IPS DF 19.7 (cell line): ENCODE results near the gene NAE1.

Experiments
- DNase-seq: peaks from one replicate; pipeline ENCODE4 v3.0.0-alpha.2; 2013; ENCODE audit warnings: low read depth, low spot score

The NAE1 gene

DNA sequence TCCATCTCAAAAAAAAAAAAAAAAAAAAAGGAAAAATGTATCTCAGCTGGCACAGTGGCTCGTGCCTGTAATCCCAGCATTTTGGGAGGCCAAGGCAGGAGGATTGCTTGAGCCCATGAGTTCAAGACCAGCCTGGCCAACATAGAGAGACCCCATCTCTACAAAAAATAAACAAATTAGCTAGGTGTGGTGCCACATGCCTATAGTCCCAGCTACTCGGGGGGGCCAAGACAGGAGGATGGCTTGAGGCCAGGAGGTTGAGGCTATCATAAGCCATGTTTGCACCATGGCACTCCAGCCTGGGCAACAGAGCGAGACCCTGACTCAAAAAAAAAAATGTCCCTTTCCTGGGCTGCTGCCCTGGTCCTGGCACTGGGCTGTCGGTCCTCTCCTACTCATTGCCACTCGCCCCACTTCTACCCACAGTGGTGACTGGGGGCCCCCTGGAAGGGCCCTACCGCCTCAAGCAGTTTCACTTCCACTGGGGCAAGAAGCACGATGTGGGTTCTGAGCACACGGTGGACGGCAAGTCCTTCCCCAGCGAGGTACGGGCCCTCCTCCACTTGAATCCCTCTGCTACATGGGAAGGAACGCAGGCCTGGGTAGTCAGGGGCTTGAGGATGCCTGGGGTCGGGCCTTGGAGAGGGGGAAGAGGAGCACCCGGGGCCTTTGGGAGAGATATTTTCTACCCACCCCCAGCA is 19.5 kb upstream of the NAE1 start:
- DNase-seq = no peak

DNA sequence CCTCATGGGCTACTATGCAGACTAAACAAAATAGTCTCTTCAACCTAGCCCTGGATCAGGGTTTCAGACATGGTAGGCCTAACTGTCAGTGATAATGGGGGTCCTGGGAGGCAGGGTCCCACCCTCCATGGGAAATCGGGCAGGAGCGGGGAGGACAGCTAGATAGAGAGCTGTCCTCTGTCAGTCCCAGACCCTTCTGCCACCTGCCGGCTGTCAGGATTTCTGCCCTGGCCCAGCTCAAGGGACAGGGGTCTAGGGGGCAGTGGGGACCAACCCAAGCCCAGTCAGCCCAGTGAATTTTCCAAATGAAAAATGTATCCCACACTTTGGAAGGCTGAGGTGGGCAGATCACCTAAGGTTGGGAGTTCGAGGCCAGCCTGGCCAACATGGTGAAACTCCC is 18.8 kb upstream of the NAE1 start:
- DNase-seq = no peak

DNA sequence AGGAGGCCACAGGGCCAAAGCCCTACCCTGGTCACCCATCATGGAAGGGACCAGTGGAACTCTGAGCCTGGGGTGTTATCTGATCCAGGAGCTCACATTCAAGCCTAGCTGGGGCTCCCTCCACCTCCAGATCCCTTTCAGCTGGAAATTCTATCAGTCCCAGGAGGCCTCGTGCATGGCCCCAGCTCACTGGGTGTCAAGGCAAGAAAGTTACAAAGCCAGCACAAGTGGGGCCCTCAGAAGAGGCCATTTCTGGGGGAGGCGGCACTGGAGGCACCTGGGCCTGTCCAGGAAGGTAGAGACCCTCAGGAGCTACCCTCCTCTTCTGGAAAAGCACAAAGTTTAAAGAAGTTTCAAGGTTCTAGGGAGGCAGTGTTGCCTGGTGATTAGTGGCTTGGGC is 18.2 kb upstream of the NAE1 start:
- no peak for DNase-seq

DNA sequence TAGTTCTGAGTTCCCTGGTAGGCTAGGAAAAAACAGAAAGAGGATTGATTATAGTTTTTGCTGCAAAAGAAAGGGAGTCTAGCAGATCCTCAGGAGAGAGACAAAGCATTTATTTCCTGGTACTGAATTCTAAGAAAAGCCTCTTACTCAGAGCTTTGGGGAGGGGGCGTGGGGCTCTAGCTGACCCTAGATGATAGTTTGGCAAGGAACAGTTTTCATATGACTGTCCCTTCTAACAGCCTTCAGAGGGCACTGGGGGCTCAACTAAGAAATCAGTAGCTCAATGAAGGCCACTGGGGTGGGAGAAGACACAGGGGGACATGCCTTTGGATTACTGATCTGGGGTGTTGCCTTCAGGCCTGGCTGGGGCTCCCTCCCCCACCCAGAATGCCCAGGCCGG is 17.4 kb upstream of the NAE1 start:
- DNase-seq = no peak

DNA sequence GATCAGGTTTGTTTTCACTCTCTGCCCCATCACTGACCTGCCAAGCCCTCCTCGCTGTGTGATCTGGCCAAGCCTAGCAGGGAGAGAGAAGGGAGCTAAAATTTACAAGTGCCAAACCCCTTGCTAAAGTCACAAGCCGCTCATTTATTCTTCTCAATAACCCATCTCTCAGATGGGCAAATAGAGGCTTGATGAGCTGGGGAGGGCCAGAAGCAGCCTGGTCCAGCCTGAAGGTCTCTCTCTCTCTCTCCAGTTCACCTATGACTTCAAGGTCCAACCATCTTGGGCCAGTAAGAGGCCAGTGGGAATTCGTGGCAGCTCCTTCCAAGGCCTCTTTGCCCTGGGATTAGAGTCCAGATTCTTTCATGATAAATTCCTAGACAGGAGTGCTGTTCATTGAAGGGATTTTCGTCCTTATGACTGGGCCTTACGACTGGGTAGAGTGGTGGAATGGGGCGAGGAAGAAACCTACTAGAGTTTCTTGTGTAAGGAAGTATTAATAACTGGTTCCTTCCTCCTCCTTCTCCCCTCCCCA is 16.8 kb upstream of the NAE1 start:
- no peak for DNase-seq

DNA sequence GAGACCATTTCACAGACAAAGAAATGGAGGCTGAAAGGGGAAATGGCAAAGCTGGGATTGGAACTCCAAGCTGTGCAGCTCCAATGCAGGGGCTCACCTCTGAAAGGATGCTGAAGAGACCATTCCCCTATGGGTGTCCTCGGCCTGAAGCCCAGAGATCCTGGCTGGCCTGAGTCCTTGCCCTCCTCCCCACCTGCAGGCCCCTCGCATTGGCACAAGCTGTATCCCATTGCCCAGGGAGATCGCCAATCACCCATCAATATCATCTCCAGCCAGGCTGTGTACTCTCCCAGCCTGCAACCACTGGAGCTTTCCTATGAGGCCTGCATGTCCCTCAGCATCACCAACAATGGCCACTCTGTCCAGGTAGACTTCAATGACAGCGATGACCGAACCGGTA is 16.1 kb upstream of the NAE1 start:
- DNase-seq = no peak

DNA sequence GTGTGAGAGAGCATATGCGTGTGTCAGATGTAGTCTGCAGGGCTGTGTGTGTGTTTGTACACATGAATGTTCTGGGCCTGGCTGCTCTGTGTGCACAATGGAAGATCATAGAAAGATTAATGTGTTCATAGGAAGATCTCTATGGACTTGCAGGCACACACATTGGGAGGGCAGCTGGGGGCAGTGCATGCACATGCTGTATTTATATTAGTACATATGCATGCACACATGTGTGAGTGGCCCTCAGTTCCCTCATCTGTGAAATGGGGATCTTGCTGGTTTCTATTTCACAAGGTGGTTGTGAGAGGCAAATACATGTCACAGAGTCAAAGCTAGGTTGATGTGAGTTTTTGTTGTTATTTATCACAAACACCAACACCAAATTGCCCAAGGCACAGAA is 15.5 kb upstream of the NAE1 start:
- DNase-seq = no peak

DNA sequence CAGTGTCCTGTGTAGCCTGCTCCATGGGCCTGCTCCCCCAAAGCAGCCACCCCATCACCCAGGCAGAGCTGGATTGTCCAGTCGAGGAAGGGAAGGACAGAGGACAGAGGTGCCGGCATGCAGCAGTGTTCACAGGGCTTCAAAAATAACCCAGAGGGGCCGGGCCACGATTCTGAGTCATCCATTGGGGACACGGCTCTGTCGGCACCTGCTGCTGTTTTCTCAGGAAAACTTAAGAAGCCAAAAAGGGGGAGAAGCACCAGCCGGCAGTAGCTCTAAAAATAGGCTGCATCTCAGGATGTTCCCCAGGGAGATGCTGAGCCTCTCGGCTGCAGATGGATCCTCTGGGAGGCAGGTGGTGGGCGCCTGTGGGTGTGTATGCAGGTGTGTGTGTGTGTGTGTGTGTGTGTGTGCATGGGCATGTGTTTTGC is 15.0 kb upstream of the NAE1 start:
- DNase-seq = no peak

DNA sequence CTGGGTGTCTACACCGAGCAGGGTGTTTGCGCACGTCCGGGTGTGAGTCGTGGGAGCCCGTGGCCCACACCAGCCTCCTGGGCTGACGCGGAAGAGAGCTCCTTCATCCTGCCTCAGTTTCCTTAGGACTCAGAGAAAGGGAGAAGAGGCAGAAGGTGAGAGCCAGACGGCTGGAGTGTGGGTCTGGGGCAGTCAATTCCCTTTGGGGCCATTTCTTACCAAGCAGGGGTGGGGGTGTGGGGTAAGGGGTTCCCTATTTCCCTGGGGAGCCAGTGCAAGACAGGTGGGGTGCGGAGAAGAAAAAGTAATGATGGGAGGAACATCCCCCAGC is 14.3 kb upstream of the NAE1 start:
- no peak for DNase-seq

DNA sequence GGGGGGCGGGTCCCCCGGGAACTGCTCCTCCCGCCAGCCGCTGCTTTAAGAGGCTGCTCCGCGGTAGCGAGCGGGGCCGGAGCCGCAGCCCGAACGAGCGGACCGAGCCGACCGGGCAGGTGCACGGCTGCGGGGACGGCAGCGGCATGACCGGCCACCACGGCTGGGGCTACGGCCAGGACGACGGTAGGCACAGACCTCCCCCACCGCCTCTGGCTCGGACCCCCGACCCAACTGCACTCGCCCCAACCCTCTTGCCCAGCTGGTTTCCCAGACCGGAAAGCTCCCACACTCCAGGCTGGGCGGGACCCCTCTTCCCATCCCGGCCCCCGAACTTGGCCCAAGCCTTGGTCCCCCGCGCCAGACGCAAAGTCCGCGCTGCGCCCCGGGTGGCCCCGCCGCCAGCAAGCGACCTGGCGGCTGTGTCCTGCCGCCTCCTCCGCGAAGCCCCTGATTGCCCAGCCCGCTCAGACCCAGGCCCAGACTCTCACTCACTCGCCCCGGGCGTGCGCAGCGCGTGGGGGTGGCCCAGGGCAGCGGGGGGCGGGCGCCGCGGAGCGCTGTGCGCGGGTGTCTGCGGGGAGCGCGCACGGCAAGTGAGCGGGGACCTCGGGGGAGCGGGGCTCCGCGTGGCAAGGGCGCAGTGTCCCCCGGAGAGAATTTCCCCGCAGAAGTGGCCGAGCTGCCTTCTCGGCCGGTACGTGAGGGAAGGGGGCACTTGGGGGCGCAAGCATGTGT is 13.7 kb upstream of the NAE1 start, which contains the start of gene CA7:
Gene CA7, plus strand, starts transcription at position 73 of the 738 bp plus-strand sequence. Its CDS starts 74 bp downstream, at position 147.
- no peak for DNase-seq

DNA sequence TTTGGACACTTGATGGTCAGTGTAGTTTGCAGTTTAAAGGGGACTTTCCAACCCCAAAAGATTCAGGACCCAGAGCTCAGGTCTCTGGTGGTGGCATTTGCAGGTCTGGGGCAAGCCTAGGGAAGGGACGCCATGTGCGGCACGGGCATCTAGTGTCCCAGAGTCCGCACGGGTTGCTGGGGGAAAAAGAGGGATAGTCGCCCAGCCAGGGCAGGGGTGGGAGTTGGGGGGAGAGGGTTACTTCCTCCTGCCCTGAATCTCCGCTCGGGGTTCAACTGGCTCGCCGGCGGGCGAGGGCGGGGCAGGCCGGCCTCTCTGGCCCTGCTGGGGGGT is 13.2 kb upstream of the NAE1 start:
- DNase-seq = no peak

DNA sequence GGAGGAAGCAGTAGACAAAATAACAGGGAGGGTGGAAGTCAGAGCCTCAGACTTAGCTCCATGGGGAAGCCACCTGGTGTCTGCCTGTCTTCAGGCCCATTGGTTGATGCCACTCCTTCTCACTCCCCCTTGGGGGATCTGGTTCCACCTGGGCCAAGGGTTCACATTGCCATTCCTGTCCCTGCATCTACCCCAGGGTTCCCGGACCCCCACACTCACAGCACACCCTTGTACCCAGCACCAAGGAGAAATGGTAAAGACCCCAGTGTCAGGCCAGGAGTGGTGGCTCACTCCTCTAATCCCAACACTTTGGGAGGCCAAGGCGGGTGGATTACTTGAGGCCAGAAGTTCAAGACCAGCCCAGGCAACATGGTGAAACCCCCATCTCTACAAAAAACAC is 12.4 kb upstream of the NAE1 start:
- DNase-seq = no peak

DNA sequence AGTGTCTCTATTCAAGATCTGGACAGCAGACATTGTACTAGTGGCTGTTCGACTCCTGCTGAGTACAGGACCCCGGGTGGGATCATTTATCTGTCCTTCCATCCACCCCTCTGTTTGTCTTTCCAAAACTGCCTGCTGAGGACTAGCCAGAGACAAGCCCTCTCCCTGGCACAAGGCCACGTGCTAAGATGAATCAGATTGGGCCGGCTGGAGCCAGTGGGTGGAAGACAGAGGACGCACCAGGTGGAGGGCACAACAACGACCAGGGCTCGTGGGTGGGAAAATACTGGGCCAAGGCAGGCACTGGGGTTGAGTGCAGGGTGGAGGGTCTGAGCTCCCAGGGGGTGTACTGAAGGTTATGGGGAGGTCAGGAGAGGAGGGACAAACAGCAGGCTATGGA is 12.0 kb upstream of the NAE1 start:
- DNase-seq = no peak

DNA sequence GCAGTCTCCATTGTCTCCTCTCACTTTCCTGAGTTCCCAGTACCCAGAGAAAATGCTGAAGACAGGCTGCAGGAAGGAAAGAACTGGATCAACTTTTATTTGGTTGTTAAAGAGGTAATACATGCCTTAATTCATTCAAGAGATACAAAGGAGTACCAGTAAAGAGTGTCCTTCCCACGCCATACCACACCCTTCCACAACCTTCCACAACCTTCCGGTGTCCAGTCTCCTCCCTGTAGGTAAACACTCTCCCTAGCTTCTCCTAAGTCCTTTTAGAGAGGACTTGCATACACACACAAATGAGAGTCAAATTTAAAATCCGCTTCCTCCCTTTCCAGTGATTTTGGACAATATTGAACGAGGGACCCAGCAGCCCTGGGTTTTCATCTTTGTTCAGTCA is 10.6 kb upstream of the NAE1 start:
- DNase-seq = no peak

DNA sequence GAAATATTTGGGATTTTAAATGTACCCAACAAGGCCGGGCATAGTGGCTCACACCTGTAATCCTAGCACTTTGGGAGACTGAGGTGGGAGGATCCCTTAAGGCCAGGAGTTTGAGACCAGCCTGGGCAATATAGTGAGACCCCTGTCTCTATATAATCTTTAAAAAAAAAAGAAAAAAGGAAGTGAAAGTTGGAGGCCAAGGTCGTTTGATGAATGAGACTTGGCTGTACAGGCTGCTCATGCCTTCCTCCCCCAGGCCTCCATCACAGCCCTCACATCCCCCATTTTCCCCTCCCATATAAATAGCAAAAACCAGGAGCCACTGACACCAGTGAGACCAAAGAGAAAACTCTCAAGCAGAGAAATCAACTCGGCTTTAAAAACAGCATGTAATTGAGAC is 10.1 kb upstream of the NAE1 start:
- DNase-seq = no peak

DNA sequence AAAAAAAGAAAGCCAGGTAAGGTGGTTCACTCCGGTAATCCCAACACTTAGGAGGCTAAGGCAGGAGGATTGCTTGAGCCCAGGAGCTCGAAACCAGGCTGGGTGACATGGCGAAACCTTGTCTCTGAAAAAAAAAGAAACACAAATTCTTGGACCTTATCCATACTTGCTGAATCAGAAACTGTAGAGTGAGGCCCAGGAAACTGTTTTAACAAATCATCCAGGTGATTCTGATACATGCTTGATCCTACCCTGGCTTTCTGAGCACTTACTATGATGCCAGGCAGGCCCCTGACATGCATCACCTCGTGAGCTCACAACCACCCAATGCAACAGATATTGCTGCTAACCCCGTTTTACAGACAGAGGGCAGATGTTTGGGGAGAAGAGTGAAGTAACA is 4.0 kb upstream of the NAE1 start:
- DNase-seq = no peak

DNA sequence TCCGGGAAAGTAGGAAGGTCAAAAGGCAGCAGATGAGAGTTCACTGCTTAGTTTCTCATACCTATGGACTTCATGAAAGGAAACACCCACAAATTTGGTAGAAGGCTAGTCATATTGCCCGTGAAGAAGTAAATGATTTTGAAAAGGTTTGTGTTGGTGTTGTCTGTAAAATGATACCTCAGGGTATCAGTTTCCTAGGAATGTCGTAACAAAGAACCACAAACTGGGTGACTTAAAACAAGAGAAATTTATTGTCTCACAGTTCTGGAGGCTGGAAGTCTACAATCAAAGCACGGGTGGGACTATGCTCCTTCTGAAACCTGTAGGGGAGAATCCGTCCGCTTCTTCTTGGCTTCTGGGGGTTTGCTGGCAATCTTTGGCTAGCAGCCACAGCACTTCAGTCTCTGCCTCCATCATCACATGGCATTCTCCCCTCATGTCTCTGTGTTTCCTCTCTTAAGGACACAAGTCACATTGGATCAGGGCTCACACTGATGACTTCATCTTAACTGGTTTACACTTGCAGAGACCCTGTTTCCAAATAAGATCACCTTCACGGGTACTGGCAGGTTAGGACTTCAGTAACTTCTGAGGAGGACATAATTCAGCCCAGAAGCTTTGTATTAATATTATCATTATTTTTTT is 2.0 kb upstream of the NAE1 start:
- no peak for DNase-seq

DNA sequence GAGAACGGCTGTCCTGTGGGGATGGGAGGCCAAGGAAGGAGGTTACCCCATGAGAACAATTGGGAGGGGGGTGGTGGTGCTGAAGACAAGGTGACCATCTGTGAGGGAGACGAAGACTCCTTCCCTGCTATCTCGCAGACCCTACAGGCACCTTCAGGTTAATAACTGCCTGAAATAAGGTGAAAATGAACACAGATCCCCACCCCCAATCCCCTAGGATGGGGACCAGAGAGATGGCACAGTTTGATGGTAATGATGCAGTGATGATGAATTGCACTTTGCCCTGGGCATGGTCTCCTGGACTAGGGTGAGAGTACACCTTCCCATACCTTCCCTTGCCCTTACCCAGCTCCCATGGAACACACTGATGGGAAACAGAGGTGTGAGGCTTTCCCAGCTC is 1.4 kb upstream of the NAE1 start:
- DNase-seq = no peak

DNA sequence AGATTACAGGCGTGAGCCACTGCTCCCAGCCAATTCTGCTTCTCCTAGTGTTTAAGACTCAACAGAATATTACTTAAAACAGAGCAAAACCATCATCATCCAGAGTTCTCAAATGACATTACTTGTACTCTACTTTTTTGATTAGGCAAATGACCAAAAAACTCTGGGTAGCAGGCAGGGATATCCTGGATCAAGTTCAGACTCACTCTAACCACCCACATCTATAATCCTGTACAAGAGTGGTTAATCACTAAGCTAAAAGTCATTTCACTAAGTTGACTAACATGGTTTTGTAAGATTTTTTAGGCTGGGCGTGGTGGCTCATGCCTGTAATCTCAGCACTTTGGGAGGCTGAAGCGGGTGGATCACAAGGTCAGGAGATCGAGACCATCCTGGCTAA is 6.8 kb downstream of the NAE1 start:
- DNase-seq = no peak

DNA sequence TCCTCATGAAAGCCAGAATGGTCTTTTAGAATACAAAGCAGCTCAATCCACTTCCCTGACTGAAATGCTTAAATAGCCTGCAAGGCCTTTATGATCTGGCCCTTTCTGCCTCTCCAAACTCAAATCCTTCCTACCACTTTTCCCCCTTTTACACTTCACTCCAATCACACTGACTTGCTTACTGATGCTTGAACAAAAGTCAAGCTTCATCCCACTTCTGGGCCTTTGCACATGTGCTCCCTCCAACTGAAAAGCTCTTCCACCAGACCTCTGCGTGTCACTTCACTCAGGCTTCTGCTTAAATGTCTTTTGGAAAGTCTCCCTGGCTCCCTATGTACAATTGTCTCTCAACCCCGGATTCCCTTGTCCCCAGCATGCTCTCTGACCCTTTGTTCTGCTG is 16.0 kb downstream of the NAE1 start:
- no peak for DNase-seq

DNA sequence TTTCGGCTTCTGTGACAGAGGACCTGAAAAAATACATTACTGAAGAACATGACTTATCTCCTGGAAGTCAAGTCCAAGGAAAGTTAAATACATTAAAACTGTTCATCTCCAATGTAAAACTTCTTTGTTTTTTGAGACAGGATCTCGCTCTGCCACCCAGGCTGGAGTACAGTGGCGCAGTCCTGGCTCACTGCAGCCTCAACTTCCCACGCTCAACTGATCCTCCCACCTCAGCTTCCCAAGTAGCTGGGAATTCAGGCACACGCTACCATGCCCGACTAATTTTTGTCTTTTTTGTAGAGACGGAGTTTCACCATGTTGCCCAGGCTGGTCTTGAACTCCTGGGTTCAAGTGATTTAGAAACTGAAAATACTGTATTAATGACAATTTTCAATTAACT is 19.7 kb downstream of the NAE1 start:
- DNase-seq = no peak

DNA sequence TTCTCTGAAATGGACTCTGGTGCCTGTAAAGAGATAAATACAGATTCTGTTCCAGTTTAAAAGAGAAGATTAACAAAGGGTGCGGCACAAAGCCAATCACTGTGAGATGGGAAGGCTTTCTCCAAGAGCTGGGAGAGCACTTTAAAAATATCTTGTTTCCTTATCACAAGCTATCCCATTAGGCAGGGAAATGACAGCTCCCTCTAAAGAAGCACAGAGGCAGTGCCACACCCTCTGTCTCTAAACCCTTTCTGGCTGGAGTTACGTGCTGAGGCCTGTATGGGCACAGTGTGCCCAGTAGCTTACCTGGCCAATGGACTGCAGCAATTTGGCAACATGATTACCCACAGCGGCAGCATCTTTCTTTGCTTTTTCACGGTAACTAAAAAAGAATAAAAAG is 20.4 kb downstream of the NAE1 start:
- no peak for DNase-seq

DNA sequence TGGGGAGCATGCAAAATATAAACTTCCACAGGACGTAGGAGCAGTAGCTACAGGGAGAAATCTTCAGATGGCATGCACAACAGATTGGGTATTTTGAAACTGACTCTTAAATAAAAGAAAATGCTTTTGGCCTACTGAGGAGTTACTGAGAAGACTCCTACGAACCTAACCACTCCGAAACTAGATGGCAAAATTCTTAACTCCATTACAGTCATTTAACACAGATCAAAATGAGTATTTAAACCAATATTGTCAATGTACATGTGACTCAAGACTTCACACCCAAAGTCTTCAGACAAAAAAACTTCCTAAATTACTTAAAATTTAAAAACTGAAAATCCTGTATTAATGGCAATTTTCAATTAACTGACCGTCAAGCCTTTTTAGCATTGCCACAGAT is 21.0 kb downstream of the NAE1 start:
- no peak for DNase-seq
